MM.1S (cell line): ENCODE results near the gene PLCXD3.

Experiments used
- DNase-seq: peaks from one replicate; pipeline ENCODE4 v3.0.0-alpha.2; 2015
- H2AFZ ChIP-seq: fragments of 300-600 bp; sonication (generic); 2 replicates; pipeline ENCODE4 v1.6.0; 2016; ENCODE audit warnings: antibody characterized with exemption, low read length
- H3F3A ChIP-seq: fragments of 300-600 bp; sonication (generic); 2 replicates; pipeline ENCODE4 v1.6.1; 2016; ENCODE audit warnings: mild to moderate bottlenecking, antibody characterized with exemption, low read length, moderate library complexity, mixed read lengths; ENCODE audit not compliant: insufficient read depth
- H3K27ac ChIP-seq: fragments of 300-600 bp; sonication (generic); 2 replicates; pipeline ENCODE4 v1.5.1; 2016; ENCODE audit warnings: mild to moderate bottlenecking, low read length
- H3K27me3 ChIP-seq: fragments of 300-600 bp; sonication (generic); replicated peaks from 2 replicates; pipeline ENCODE4 v1.6.0; 2016; ENCODE audit warnings: low read length; ENCODE audit not compliant: insufficient read depth
- H3K36me3 ChIP-seq: fragments of 300-600 bp; sonication (generic); replicated peaks from 2 replicates; pipeline ENCODE4 v1.6.1; 2016; ENCODE audit warnings: mild to moderate bottlenecking, low read length, mixed read lengths; ENCODE audit not compliant: insufficient read depth
- H3K4me1 ChIP-seq: fragments of 300-600 bp; sonication (generic); 2 replicates; pipeline ENCODE4 v1.6.1; 2016; ENCODE audit warnings: low read length, mixed read lengths
- H3K4me2 ChIP-seq: fragments of 300-600 bp; sonication (generic); 2 replicates; pipeline ENCODE4 v1.6.0; 2016; ENCODE audit warnings: low read depth, low read length
- H3K4me3 ChIP-seq: fragments of 300-600 bp; sonication (generic); 2 replicates; pipeline ENCODE4 v1.5.1; 2016; ENCODE audit warnings: low read length, mixed read lengths
- H3K79me2 ChIP-seq: fragments of 300-600 bp; sonication (generic); 2 replicates; pipeline ENCODE4 v1.6.1; 2016; ENCODE audit warnings: mixed run types, low read length, mixed read lengths
- H3K9ac ChIP-seq: fragments of 300-600 bp; sonication (generic); 2 replicates; pipeline ENCODE4 v1.6.1; 2016; ENCODE audit warnings: low read length, mixed read lengths
- H3K9me2 ChIP-seq: fragments of 300-600 bp; sonication (generic); replicated peaks from 2 replicates; pipeline ENCODE4 v1.6.1; 2016; ENCODE audit warnings: mild to moderate bottlenecking, low read length, mixed read lengths; ENCODE audit not compliant: insufficient read depth
- H3K9me3 ChIP-seq: fragments of 300-600 bp; sonication (generic); replicated peaks from 2 replicates; pipeline ENCODE4 v1.6.1; 2016; ENCODE audit warnings: mild to moderate bottlenecking, low read length, mixed read lengths; ENCODE audit not compliant: insufficient read depth
- H4K20me1 ChIP-seq: fragments of 300-600 bp; sonication (generic); 2 replicates; pipeline ENCODE4 v1.6.1; 2016; ENCODE audit warnings: mild to moderate bottlenecking, low read length, moderate library complexity, mixed read lengths; ENCODE audit not compliant: insufficient read depth
- CTCF ChIP-seq: fragments of 300-600 bp; sonication (generic); IDR thresholded peaks from 2 replicates; pipeline ENCODE4 v1.5.1; 2016; ENCODE audit warnings: antibody characterized with exemption, low read length, mixed read lengths
- EZH2 ChIP-seq: fragments of 300-600 bp; sonication (generic); optimal IDR thresholded peaks from 2 replicates; pipeline ENCODE3; 2017; ENCODE audit warnings: low read depth, mild to moderate bottlenecking, antibody characterized with exemption, low read length, mixed read lengths
- EZH2phosphoT487 ChIP-seq: fragments of 300-600 bp; sonication (generic); IDR thresholded peaks from 2 replicates; pipeline ENCODE4 v1.6.1; 2018; ENCODE audit warnings: antibody characterized with exemption, low read length

PLCXD3 gene

GRCh38 chr5:41275813-41276512 is 234.4 kb downstream of the PLCXD3 start:
- Histone ChIP-seq H2AFZ (no peak overlapping the region), H3K79me2 (no peaks in the 10 kb centered on the region), H3K27me3 (no peaks in the 10 kb centered on the region), H3K9ac (no peak overlapping the region), H3K27ac (no peak overlapping the region), H3K36me3 (no peaks in the 10 kb centered on the region), H3K4me1 (0 out of 2 replicates have a peak, but pooled peaks cover 6% of the 10 kb centered on the region), H3F3A (no peaks in the 10 kb centered on the region), H3K9me2 (no peaks in the 10 kb centered on the region), H3K4me2 (no peak overlapping the region), H4K20me1 (no peaks in the 10 kb centered on the region), H3K9me3 (no peaks in the 10 kb centered on the region), H3K4me3 (no peak overlapping the region)
- no peak for DNase-seq
- no peak for TF ChIP-seq EZH2phosphoT487
- TF ChIP-seq CTCF: no peak
- no peak for TF ChIP-seq EZH2

- no peaks in the 10 kb centered on the region for H3K9me2 ChIP-seq
- TF ChIP-seq EZH2phosphoT487 (no peak), CTCF (peak; percentile 77), EZH2 (no peak)
- H3K79me2 ChIP-seq: no peaks in the 10 kb centered on the region
These were observed 239.8 kb downstream of the PLCXD3 start for GRCh38 chr5:41270423-41271251.

GRCh38 chr5:41268894-41269293 is 241.5 kb downstream of the PLCXD3 start:
- no peak for DNase-seq
- Histone ChIP-seq H3K9me2 (no peaks in the 10 kb centered on the region), H3K9ac (no peak overlapping the region), H3K4me2 (no peak overlapping the region), H3K27me3 (no peaks in the 10 kb centered on the region), H3F3A (no peaks in the 10 kb centered on the region), H3K4me3 (no peak overlapping the region), H3K9me3 (no peaks in the 10 kb centered on the region), H2AFZ (no peak overlapping the region), H3K79me2 (no peaks in the 10 kb centered on the region), H3K4me1 (no peaks in the 10 kb centered on the region), H4K20me1 (no peaks in the 10 kb centered on the region), H3K27ac (no peak overlapping the region), H3K36me3 (no peaks in the 10 kb centered on the region)
- no peak for TF ChIP-seq EZH2
- no peak for TF ChIP-seq CTCF
- no peak for TF ChIP-seq EZH2phosphoT487

More at GRCh38 chr5:41270423-41271251, 239.8 kb downstream of the PLCXD3 start:
- Histone ChIP-seq H3K36me3 (no peaks in the 10 kb centered on the region), H3K4me3 (no peak overlapping the region), H3K27me3 (no peaks in the 10 kb centered on the region), H2AFZ (peak overlapping the region; percentile 46; the same call in 1 of the 2 replicates), H3F3A (no peaks in the 10 kb centered on the region), H3K9ac (no peak overlapping the region), H3K4me1 (no peaks in the 10 kb centered on the region), H3K9me3 (no peaks in the 10 kb centered on the region), H4K20me1 (no peaks in the 10 kb centered on the region), H3K4me2 (peak overlapping the region; percentile 16; the same call in 1 of the 2 replicates), H3K27ac (no peak overlapping the region)
- DNase-seq: peak; percentile 54
